ENCODE data around the gene ESCO1. TPM values are rescaled to one million over a fixed set of nuclear protein-coding genes. Genes with fewer than 3 reads are reported as not detected.
"Not testable (repeated sequence)": the region's sequence is repeated elsewhere in the genome, so short reads cannot be mapped to it uniquely, and the experiment has no call there.

The ESCO1 gene
- total RNA-seq, 1 donor from 2014 or later, result 9.2 TPM

DNA sequence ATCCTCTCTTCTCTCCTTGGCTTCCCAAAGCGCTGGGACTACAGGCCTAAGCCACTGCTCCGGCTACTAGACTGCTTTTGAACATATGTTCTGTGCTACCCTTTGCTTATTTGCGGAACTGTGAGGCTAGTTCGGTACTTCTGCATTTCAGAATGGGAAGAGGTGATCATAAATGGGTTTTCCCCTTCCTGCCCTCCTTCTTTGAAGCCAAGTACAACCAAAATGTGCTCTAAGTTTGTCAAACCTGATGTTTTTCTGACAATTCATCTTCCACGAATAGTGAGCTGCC lies 1.7 kb upstream of the ESCO1 start:
- H3K4me1 ChIP-seq, result peaks cover 36% of the 10 kb centered on the region
- no peak for DNase-seq
- H3K27me3 ChIP-seq (ENCODE audit: low read depth), result no peaks in the 10 kb centered on the region
- TF ChIP-seq, protein P1, sequence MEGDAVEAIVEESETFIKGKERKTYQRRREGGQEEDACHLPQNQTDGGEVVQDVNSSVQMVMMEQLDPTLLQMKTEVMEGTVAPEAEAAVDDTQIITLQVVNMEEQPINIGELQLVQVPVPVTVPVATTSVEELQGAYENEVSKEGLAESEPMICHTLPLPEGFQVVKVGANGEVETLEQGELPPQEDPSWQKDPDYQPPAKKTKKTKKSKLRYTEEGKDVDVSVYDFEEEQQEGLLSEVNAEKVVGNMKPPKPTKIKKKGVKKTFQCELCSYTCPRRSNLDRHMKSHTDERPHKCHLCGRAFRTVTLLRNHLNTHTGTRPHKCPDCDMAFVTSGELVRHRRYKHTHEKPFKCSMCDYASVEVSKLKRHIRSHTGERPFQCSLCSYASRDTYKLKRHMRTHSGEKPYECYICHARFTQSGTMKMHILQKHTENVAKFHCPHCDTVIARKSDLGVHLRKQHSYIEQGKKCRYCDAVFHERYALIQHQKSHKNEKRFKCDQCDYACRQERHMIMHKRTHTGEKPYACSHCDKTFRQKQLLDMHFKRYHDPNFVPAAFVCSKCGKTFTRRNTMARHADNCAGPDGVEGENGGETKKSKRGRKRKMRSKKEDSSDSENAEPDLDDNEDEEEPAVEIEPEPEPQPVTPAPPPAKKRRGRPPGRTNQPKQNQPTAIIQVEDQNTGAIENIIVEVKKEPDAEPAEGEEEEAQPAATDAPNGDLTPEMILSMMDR (IDR thresholded peaks at IDR 0.05; ENCODE audit: borderline replicate concordance), result no peak
- H3K4me3 ChIP-seq, result no peak overlapping the region
- H3K27ac ChIP-seq (replicated peaks), result no peak overlapping the region
- no peaks in the 10 kb centered on the region for H3K36me3 ChIP-seq
- H3K9me3 ChIP-seq (replicated peaks), result no peaks in the 10 kb centered on the region
- intact Hi-C loops (cut with micrococcal nuclease), result no loop called here

DNA sequence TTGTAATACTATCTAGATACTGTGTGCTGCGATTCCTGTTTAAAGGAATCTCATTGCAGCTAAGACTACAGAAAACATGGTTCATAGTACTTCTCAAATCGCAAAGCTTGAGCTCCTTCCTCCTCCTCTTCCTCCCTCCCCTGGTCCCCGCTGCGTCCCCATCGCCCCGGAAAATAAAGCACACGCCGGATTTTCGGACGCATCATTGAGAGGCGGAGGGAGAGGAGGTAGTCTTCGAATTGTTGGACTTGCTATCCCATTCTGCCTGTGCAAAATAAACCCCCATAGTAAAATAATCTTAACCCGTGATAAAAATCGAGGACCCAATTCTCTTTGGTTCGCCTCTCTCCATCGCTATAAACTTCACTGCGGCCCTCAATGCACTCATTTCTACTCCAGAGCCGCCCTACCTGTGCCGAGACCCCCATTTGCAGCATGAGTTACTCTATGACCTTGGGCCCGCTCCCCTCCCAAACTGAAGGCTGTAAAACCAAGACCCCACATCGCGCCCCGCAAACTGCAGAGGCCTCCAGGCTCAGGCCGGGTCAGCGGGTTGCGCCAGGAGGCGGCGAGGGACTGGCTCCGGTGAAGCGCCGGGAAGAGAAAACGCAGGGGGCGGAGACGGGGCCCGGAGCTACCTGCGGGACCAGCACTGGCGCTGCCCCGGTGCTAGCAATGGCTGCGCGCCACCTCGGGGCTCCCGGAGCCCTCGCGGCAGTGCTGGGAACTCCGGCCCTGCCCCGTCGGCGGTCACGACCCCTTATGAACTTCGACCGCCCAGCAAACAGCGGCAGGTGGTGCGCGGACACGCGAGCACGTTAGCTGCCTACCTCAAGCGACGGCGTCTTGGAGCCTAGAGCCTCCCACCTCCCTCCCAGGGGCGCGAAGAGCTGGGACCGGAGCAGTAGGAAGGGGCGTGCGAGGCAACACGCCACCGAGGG lies 649 bp downstream of the ESCO1 start:
- peak overlapping the region; percentile 99 for H3K4me3 ChIP-seq
- peaks cover 41% of the 10 kb centered on the region for H3K4me1 ChIP-seq
- H3K9me3 ChIP-seq (replicated peaks), result no peaks in the 10 kb centered on the region
- TF ChIP-seq, protein P1 (IDR thresholded peaks at IDR 0.05; ENCODE audit: borderline replicate concordance), result no peak
- intact Hi-C loops (cut with micrococcal nuclease), result no loop called here
- no peaks in the 10 kb centered on the region for H3K36me3 ChIP-seq
- H3K27me3 ChIP-seq (ENCODE audit: low read depth), result no peaks in the 10 kb centered on the region
- H3K27ac ChIP-seq (replicated peaks), result peak overlapping the region; percentile 96
- peak; percentile 45 for DNase-seq

DNA sequence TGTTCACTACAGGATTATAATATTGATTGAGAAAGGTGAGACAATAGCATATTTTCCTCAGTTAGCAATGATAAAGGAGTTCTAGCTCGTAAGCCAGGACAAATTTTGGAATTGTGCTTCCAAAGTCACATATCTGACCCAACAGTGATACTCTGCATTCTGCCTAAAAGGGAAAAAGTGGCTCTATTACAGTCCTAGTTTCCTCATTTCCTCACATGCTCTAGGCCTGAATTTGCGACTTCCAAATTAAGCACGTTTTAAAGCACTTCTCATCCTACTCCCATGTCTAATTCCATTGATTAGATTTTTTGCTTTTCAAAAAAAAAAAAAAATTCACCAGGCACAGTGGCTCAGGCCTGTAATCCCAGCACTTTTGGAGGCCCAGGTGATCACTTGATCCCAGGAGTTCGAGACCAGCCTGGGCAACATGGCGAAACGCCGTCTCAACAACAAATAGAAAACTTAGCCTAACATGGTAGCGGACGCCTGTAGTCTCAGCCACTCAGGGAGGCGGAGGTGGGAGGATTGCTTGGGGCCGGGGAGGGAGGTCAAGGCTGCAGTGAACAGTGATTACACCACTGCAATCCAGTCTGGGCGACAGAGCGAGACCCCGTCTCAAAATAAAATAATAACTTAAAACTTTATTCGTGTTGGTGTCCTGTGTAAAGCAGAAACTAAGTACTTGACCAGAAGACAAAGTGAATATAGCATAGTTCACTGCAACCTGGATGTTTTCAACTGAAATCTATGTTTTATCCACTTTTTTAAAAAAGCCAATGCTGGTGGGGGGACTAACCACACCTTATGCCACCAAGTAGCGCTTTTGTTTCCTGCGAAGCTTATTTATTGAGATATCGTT lies 1.5 kb downstream of the ESCO1 start:
- intact Hi-C loops (cut with micrococcal nuclease), result no loop called here
- TF ChIP-seq, protein P1 (IDR thresholded peaks at IDR 0.05; ENCODE audit: borderline replicate concordance), result no peak
- H3K27me3 ChIP-seq (ENCODE audit: low read depth), result no peaks in the 10 kb centered on the region
- peak overlapping the region; percentile 96 for H3K27ac ChIP-seq (replicated peaks)
- H3K4me3 ChIP-seq, result peak overlapping the region; percentile 99
- no peaks in the 10 kb centered on the region for H3K36me3 ChIP-seq
- DNase-seq, result no peak
- peaks cover 41% of the 10 kb centered on the region for H3K4me1 ChIP-seq
- no peaks in the 10 kb centered on the region for H3K9me3 ChIP-seq (replicated peaks)

DNA sequence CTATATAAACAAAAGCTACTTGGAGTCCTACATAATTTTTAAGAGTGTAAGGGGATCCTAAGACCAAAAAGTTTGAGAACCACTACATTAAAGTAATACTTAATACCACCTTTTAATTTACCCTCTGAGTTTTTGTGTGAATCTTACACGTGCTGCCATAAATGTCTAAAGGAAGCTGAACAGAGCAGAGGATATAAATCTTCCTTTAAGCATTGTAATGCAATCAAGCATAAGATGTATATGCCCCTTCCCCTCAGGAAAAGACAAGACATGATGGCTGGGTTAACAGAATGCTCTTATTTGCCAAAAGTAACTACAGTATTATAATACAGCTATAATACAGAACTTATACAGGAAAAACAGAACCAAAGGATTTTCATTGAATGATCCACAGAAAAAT lies 2.9 kb downstream of the ESCO1 start:
- DNase-seq, result no peak
- TF ChIP-seq, protein P1 (IDR thresholded peaks at IDR 0.05; ENCODE audit: borderline replicate concordance), result no peak
- intact Hi-C loops (cut with micrococcal nuclease), result no loop called here
- no peaks in the 10 kb centered on the region for H3K36me3 ChIP-seq
- no peaks in the 10 kb centered on the region for H3K27me3 ChIP-seq (ENCODE audit: low read depth)
- H3K27ac ChIP-seq (replicated peaks), result no peak overlapping the region
- H3K4me1 ChIP-seq, result peaks cover 41% of the 10 kb centered on the region
- H3K9me3 ChIP-seq (replicated peaks), result no peaks in the 10 kb centered on the region
- H3K4me3 ChIP-seq, result no peak overlapping the region

DNA sequence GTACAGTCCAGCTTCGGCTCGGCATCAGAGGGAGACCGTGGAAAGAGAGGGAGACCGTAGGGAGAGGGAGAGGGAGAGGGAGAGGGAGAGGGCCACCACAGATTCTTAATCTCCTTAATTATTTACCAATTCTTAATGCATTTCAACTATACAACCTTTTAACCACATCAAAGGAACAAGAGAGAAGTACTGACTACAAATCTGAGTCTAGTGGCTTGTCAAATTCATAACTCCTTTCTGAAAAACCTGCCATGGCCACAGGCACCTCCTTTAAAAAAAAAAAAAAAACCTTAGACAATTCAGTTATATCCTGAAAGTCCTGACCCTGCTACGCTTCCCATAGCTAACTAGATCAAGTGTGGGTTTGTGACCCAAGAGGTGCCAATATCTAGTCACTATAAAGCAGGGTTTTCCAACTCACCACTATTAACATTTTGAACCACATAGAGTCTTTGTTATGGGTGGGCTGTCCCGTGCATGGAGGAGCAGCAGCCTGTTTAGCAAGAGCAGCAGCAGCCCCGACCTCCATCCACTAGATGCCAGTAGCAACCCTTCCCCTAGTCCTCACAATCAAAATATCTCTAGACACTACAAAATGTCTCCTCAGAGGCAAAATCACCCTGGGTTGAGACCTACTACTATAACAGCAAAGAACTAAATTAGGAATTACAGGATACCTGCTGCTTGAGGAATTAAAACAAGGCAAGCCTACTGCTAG lies 6.8 kb downstream of the ESCO1 start:
- Histone ChIP-seq H3K4me1 (peaks cover 27% of the 10 kb centered on the region), H3K9me3 (replicated peaks) (no peaks in the 10 kb centered on the region), H3K27ac (replicated peaks) (no peak overlapping the region), H3K4me3 (no peak overlapping the region), H3K36me3 (no peaks in the 10 kb centered on the region), H3K27me3 (ENCODE audit: low read depth) (no peaks in the 10 kb centered on the region)
- intact Hi-C loops (cut with micrococcal nuclease), result no loop called here
- TF ChIP-seq, protein P1 (IDR thresholded peaks at IDR 0.05; ENCODE audit: borderline replicate concordance), result no peak
- DNase-seq, result no peak

DNA sequence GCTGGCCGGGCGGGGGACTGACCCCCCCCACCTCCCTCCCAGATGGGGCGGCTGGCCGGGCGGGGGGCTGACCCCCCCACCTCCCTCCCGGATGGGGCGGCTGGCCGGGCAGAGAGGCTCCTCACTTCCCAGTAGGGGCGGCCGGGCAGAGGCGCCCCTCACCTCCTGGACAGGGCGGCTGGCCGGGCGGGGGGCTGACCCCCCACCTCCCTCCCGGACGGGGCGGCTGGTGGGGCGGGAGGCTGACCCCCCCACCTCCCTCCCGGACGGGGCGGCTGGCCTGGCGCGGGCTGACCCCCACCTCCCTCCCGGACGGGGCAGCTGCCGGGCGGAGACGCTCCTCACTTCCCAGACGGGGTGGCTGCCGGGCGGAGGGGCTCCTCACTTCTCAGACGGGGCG lies 8.1 kb downstream of the ESCO1 start:
- H3K27ac ChIP-seq (replicated peaks); intact Hi-C loops (cut with micrococcal nuclease); DNase-seq; H3K36me3 ChIP-seq; H3K27me3 ChIP-seq (ENCODE audit: low read depth); H3K4me3 ChIP-seq; H3K9me3 ChIP-seq (replicated peaks): not testable (repeated sequence)
- peaks cover 13% of the 10 kb centered on the region for H3K4me1 ChIP-seq

Measured in left ventricle myocardium inferior (tissue), 1 donor.